Measurements from ENCODE around the gene MAPK8.

DNA sequence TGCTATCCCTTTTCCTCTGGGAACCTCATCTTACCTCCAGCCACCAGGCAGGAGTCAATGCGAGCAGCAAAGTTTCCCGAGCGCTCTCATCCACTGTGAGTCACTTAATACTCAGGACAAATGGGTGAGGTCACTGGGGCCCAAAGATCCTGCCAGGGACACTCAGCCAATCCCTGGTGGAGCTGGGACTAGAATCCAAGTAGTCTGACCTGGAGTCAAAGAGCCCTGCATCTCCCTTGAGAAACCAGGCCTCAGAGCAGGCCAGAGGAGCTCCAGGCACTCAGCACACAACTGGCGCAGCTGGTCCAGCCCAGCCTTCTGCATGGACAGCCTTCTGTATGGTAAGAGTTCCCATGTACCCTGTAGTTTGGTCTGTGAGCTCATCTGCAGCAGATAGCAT is 142.3 kb downstream of the MAPK8 start:
- TF ChIP-seq, protein P1, sequence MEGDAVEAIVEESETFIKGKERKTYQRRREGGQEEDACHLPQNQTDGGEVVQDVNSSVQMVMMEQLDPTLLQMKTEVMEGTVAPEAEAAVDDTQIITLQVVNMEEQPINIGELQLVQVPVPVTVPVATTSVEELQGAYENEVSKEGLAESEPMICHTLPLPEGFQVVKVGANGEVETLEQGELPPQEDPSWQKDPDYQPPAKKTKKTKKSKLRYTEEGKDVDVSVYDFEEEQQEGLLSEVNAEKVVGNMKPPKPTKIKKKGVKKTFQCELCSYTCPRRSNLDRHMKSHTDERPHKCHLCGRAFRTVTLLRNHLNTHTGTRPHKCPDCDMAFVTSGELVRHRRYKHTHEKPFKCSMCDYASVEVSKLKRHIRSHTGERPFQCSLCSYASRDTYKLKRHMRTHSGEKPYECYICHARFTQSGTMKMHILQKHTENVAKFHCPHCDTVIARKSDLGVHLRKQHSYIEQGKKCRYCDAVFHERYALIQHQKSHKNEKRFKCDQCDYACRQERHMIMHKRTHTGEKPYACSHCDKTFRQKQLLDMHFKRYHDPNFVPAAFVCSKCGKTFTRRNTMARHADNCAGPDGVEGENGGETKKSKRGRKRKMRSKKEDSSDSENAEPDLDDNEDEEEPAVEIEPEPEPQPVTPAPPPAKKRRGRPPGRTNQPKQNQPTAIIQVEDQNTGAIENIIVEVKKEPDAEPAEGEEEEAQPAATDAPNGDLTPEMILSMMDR (IDR thresholded peaks at IDR 0.05): no peak
- TF ChIP-seq CHD2 (IDR thresholded peaks at IDR 0.05; ENCODE audit: low read length, partially characterized antibody) (no peak), CEBPB (IDR thresholded peaks at IDR 0.05) (no peak), RCOR1 (IDR thresholded peaks at IDR 0.05; ENCODE audit: low read depth, low read length) (no peak)

Data from A549 (cell line).